ENCODE measurements around the gene SLCO3A1.

The SLCO3A1 gene

DNA sequence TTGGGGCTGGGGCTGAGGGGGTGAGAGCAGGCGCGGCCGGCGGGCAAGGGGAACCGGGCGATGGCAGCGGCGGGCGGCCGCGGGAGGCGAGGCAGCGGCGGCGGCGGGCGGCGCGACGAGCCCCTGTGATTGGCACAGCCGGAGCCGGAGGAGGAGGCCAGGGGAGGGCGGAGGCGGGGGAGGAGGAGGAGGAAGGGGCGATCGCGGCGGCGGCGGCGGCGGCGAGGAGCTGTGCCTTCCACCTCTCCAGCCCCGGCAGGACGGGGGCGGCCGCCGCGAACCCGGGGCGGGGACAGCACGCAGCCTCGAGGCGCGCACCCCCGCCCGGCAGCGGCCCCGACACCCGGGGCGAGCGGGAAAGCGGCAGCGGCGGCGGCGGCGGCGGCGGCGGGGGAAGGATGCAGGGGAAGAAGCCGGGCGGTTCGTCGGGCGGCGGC lies at the start of gene SLCO3A1:
SLCO3A1 (plus strand) TSS at position 198 of the 437 bp plus-strand sequence.
- DNase-seq: peak; percentile 42

DNA sequence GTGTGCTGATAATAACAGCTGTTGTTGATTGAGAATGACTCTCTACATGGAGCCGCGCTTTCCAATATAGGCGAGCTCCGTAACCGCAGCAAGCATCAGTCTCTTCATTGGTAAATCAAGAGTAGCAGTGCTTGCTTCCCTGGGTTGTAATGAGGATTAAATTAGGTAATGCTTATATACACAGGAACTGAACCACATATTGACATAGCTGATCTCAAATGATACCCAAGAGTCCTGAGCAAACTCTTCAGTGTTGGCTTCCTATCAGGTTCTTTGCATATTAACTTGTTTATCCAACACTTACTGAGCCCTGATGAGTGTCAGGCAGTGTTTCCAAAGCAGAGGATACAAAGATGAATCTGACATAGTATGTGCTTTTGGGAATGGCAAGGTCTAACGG lies 46.4 kb upstream of the SLCO3A1 start:
- DNase-seq: no peak

DNA sequence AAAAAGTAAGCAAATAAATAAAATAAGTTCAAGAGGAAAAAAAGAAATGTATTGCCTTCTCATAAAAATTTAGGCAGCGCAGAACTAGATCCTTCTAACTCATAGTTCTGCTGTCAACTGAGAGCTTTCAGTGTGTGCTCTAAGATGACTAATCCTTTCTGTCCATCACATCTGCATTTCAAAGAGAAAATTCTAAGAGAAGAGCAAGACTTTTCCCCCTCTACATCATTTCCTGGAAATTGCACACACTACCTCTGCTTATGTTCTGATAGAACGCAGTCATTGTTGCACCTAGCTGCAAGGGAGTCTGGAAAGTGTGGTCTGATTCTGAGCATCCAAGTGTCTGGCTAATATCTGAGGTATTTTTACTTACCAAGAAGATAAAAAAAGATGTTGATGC lies 39.6 kb upstream of the SLCO3A1 start:
- DNase-seq: no peak

DNA sequence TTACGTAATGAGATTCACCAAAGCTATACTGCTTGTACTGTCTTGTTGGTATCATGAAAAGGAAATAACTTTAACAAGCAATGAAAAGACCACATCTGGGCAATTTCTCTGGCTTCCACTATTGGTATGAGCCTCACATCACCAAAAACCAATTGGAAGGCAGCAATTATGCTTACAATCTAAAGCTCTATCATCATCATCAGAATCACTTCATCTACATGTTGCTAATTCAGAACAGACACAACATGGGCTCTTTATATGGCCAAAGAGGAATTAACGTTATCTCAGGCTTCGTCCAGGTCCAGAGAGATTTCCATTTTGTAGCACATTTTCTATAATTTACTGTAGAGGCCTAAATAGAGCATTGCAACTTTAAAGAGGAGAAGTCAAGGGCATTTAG lies 36.6 kb upstream of the SLCO3A1 start:
- no peak for DNase-seq

DNA sequence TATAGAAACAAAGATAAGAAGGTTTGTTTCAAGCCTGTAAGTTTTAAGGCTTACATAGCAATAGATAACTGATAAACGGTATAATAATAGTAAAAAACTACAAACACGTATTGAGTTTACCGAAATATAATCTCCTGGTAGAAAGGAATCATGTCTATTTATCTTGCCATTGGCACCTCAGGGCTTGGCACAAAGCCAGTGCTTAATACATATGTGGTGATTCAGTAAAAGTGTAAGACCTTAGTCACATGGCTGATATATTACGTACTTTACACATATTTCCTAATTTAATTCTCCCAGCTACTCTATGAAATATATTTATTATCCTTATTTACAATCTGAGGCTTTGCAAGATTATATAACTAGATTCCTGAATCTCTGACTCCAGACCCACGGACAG lies 32.0 kb upstream of the SLCO3A1 start:
- DNase-seq: no peak

DNA sequence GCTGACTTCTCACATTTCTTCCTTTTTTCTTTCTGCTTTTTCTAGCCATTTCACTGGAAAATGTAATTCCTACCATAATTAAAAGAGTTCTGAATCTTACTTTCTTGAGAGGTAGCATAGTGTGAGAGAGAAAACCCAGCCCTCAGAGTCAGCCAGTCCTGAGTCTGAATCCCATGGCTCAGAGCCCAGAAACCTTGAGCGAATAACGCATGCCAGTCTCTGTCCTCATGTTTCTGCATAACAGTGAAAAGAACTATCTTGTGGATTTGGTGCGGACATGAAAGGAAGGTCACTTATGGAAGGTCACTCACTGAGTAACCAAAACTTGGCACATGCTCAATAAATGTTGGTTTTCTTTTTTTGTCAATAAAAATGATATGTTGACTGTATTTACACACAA lies 29.3 kb upstream of the SLCO3A1 start:
- no peak for DNase-seq

DNA sequence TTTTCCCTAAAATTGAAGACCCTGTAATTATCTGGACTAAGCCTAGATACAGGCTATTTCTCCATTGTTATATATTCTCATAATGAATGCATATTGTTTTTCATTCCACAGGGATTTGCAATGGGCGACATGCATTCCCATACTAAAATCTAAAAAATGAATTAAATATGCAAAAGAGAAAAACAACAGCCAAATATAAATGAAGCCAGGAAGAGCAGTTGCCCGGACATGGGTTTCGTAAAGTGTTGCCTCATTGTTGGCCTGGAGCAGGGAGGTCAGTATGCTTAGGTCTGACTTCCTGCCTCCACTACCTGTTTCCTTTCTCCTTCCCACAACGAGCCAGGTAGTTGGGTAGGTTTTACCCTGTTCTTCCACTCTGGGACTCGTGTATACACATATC lies 27.1 kb upstream of the SLCO3A1 start:
- no peak for DNase-seq

DNA sequence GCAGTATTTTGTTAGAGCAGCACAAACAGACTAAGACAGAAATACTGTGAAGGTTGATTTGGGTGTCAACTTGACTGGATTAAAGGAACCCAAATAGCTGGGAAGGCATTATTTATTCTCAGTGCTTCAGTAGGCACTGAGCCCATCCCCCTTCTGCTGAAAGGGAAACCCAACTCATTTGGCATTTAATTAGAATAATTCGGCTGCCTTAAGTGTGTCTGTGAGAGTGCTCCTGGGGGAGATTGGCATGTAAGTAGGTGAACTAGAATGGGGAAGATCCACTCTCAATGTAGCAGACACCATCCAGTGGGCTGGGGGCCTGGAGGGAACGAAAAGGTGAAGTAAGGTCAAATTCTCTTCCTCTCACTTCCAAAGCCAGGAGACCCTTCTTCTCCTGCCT lies 20.5 kb upstream of the SLCO3A1 start:
- no peak for DNase-seq

DNA sequence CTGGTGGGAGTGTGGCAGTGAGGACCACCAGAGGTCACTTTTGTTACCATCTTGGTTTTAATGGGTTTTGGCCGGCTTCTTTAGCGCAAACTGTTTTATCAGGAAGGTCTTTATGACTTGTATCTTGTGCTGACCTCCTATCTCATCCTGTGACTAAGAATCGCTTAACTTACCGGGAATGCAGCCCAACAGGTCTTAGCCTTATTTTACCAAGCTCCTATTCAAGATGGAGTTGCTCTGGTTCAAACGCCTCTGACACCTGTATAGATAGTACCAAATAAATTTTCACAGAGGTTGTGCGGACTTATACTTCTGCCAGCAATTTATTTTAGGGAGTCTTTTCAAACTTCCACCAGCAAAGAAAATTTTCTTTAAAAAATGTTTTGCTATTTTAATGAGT lies 13.6 kb upstream of the SLCO3A1 start:
- DNase-seq: no peak

DNA sequence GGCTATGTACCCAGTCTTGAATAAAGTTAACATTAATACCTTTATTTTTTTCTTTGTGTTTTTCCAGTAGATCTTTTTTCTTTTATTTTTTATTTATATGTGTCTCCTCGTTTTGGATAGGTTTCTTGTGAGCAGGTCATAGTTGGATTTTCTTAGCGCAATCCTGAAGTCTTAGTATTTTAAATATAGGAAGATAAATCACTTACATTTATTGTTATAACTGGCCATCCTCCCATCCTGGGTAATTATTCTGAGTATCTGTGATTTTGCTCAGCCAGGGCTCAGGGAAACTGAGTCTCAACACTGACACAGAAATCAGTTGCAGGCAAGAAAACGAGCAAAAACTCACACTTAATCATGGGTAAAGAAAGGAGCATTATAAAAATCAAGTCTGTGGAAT lies 11.6 kb upstream of the SLCO3A1 start:
- DNase-seq: no peak

DNA sequence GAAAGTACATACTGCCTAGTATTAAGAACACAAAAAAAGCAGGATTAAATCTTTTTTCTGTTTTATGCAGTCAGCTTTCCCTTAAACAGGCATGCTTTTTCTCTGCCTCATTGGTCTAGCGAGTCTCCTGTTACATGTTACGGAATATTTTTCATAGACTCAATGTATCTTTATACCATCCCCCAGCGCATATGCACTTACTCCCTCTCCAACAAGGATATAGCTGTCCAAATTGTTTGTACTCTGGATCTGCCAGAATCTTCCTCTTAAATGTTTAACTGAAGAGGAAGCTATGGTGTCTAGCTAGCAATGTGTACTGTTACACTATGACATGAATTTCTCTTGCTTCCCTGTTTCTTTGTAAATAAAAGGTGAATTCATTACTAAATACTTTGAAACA lies 9.2 kb upstream of the SLCO3A1 start:
- no peak for DNase-seq

DNA sequence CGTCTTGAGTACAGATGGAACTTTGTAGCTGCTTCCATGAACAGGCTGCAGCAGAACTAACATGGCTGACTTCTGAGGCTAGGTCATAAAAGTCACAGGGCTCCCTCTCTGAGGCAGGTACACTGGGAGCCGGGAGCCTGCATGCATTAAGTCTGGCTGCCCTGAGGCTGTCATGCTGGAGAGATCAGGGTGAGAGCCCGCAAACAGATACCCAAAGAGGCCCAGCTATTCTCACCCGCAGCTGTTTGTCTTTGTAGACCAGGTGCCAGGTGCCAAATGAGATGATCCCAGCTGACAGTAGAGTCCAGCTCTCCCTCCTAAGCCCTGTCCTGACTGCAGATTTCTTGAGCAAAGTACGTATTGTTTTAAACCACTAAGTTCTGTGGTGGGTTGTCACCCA lies 8.6 kb upstream of the SLCO3A1 start:
- no peak for DNase-seq

DNA sequence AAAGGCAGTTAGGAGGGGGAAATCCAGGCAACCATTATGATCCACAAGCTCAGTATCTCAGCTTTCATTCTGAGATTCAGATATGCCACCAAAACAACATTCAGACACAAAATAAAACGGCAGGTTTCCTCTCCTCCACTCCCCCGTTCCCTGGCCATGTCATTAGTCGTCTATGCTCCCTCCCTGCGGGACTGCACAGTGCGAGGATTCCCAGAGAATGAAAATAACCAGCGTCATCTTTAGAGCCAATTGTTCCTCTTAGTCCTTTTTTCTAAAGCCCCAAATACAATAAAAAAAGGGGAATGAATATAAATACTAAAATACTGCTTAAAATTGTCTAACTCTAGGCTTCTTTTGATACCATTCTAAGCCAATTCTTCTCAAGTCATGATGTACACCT lies 7.8 kb upstream of the SLCO3A1 start:
- DNase-seq: no peak

DNA sequence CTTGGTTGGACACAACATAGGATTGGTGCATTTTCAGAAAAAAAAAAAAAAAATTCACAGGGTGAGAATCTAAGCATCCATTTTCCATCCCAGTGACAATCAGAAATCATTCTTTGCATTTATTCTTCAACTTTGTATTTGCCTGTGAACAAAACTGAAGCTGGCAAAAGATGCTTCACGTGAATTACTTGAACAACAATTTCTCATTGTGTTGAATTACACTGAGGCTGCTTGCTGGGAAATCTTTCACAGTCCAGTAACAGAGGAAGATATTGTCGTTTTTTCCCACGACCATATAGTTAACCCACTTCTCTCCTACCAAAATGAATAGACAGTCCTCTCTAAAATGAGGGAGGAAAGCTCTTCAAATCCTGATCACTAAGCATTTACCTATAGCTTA lies 4.3 kb upstream of the SLCO3A1 start:
- DNase-seq: no peak

DNA sequence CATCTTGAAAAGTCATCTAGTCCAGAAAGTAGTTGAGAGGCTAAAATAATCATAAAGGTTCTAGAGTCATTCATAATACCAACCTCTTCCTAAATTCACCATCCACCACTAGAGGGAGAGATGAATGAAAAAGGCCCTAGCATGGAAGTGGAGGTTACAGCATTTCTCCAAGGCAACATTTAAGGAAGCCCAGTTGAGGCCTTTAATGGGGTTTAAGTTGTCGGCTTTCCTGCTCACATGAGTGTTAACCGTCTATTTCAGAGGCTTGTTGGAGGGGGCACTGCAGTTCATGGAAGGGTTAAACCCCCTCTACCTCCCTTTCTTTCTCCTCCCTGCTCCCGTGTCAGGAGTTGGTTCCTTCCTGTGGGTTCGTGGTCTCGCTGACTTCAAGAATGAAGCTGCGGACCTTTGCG lies 3.8 kb upstream of the SLCO3A1 start:
- DNase-seq: peak; percentile 24

DNA sequence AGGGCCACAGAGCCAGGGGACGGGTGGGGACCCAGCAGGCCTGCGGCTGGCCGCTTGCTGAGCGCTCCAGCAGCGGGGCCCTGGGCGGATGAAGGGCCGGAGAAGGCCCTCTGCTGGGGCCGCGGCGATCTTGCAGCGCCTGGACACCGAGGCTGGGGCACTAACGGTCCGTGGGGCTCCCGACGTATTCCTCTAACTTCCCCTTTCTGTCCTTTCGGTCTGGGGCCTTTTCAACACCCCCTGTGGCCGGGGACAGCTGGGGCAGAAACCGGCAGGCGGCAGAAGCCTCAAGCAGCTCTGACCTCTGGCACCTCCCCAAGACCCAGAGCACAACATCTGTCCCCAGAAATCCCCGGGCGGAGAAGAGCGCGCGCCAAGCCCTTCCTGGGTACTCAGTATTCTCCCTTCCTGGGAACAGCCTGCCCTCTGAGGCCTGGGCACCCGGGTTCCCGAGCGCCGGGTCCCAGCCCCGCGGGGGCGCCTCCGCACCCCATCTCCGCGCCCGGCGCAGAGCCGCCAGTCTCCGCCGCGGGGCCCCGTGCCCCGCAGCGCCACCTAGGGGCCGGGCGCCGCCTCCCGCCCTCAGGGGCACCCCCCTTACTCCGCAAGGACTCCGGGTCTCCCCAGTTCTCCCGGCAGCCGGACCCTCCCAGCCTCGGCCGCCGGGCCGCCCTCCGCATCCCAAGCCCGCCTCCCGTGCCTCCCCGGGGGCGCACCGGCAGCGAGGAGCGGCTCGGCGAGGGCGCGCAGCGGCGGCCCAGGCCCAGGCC lies 582 bp upstream of the SLCO3A1 start:
- DNase-seq: peak; percentile 72

DNA sequence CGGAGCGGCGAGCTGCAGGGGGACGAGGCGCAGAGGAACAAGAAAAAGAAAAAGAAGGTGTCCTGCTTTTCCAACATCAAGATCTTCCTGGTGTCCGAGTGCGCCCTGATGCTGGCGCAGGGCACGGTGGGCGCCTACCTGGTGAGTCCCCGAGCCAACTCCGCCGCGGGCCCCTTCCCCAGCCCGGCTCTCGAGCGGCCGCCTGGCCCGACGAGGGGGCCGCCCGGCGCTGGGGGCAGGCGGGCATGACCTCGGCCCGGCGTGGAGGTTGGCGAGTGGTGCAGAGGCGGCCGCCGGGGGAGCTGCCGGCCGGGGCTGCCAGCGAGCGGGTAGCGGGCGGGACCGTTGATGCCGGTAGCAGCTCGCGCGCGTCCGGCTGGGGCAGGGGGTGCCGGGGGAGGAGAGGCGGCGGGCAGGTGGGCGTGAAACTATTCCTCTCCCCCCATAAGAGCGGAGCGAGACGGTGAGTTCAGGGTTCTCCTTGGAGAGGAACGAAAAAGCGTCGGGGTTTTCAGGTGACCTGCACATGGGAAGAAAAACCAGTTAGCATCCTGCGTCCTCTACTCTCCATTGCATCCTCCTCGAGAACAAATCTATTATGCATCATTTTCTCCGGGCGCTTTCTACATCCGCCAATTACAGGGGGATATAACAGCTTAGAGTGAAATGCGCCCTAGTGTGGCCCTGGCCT lies 585 bp downstream of the SLCO3A1 start:
- DNase-seq: peak; percentile 33

DNA sequence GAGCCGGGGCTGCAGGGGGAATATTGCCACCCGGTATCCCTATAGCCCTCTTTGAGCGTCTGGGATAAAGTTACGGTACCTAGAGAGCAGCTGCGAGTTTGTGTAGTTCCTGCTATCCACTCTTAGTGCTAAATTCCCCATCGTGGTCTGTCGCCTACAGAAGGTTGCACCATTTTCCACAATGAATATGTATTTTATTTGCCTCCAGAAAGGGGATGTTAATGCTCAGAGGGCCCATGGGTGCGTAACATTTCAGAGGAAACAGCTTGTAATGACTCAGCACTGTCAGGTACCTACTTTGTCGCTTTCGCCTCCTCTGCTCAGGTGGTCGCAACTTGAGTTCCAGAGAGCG lies 1.1 kb downstream of the SLCO3A1 start:
- no peak for DNase-seq

DNA sequence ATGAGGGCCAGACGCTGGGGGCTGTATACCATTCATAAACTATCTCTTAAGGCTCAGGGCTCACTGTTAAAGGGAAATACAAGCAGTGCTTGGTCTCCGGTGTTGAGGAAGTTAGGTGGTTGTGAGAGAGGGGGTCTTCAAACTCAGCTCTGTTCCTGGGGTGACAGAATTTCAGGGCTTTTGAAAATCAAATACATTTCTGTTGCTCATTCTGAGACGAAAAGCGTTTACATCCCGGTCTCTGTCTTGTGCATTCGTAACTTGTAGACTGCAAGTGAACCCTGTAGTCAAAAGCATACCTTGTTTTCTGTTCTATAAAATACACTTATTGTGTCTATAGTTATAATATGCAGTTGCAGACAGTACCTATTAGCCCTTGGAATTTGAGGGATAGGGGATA lies 1.7 kb downstream of the SLCO3A1 start:
- no peak for DNase-seq

DNA sequence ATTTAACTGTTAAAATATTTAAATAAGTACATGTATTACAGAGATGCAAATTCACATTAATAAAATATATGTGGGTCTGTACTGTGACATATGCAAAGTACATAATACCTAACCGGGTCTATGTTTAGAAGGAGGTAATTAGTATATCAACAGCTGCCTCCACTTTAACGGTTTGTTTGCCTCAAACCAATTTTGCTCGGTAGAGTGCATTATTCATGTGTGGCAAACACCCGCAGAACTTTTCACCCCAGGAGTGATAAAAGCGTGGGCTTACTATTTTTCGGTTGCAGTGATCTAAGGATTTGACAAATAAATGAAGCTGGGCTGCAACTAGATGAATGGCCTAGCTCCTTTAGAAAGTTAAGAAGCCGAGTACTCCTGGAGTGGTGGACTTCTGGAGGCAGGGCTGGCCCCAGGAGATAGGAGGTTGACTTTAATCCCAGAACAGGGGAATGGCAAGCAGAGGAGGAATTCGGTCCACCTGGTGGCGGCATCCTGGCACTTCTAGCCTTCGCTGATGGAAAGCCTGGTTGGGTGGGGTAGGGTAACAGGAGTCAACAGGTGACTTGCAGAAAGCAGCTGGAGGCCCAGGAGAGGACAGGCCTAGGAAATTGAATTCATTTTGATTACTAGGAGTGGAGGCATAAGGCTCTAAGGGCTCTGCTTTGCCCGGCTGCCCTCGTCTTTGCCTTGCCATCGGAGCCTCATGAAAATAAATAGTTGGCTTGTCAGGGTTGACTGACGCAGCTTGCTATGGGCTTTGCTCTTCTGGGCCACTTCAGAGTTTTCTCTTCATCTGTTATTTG lies 2.4 kb downstream of the SLCO3A1 start:
- DNase-seq: peak; percentile 21

DNA sequence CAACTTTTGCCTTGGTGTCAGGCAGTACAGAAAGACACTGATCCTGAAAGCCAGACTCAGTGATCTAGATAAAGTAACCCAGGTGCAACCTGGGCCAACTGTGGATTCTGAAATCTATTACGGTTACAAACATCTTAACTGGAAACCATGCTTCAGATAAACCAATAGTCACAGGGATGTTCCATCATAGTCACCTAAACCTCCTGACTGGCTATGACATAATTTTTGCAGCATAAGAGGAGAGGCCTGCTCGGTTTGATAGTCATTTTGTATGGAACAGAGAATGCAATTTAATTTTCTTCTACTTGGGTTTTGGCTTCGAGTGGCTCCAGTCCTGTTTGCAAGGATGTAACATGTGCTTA lies 3.7 kb downstream of the SLCO3A1 start:
- no peak for DNase-seq

DNA sequence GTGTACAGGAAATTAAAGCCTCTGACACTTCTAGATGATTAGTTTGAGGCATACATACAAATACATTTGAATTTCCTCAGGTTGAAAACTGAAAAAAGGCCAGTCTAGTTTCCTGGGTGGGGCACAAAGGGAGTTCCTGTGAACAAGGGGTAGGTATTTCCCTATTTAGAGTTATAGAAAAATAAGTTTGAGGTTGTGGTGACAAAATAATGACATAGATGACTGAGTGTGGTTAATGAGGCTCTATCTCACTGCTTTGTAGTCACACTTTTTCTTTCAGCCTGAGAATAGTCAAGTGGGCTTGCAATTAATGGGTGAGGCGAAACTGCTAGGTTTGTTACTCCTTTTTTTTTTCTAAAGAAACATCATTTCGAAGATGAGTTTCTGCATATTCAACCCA lies 4.3 kb downstream of the SLCO3A1 start:
- no peak for DNase-seq

DNA sequence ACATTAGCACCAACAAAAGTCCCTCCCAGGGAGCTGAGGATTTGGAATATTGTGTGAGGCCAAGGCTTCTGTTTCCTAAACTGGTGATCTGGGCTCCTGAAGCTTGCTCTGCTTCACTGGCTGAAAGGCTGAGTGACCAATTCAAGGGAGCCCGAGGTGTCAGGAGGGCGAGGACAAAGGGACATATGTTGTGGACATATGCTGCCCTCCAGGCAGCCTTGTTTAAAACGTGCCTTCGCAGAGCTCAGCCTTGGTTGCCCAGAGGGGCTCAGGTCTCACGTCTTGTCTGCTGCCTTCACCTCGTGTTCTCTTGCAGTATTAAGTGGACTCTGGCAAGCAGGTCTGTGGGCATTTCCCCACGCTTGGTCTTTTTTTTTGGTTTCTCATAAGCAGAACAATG lies 7.0 kb downstream of the SLCO3A1 start:
- DNase-seq: no peak

DNA sequence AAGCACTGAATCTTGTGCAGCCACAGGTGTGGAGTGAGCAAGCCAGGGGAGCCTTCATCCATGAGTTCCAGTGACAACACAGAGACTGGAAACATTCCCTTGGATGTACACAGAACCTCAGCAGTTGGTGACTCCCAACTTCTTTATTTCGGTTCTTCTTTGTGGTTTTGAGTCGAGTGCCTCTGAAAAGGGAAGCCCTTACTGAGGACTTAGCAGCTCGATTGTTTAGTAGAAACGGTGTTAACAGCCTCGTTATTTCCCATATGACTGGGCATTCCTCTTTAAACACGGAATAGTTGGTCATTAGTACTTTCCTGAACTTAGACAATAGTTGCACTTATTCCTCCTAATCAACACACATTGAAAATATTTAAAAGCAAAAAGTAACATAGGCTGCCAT lies 7.7 kb downstream of the SLCO3A1 start:
- DNase-seq: no peak
